Fibroblast of villous mesenchyme (primary cell): Measurements from ENCODE around the gene TBC1D10B. TPM values are rescaled to one million over a fixed set of nuclear protein-coding genes. Genes with fewer than 3 reads are reported as not detected.

Experiments
- DNase-seq: peaks from one replicate; pipeline ENCODE4 v3.0.0-alpha.2; 2010; ENCODE audit warnings: low read depth
- H3K4me3 ChIP-seq: 2 replicates; pipeline ENCODE4 v1.5.1; 2011; ENCODE audit warnings: low read depth, mild to moderate bottlenecking, low read length
- CTCF ChIP-seq: IDR thresholded peaks from 2 replicates; pipeline ENCODE4 v1.5.1; 2012; ENCODE audit warnings: low read depth, mild to moderate bottlenecking, low read length; ENCODE audit not compliant: insufficient read depth
- total RNA-seq: library from RNA; depleted of rRNA; stranded (reverse); fragments of >200 nt; gene quantifications from 2 replicates; pipeline ENCODE4 v1.2.3, GENCODE V29; 2012

Gene TBC1D10B
- total RNA-seq, 1 donor = 37.1 TPM

- H3K4me3 ChIP-seq = no peak overlapping the region
- TF ChIP-seq CTCF = no peak
- no peak for DNase-seq
These were observed 12.3 kb downstream of the TBC1D10B start for GRCh38 chr16:30357715-30358576.

- no peak for DNase-seq
- no peak for TF ChIP-seq CTCF
- no peak overlapping the region for H3K4me3 ChIP-seq
These were observed 13.1 kb downstream of the TBC1D10B start for GRCh38 chr16:30357085-30357714.

- DNase-seq = no peak
- TF ChIP-seq CTCF = no peak
- H3K4me3 ChIP-seq = peak overlapping the region; percentile 97
These were observed 13.8 kb downstream of the TBC1D10B start for GRCh38 chr16:30356401-30357084.

GRCh38 chr16:30355954-30356308 is 14.4 kb downstream of the TBC1D10B start:
- no peak for TF ChIP-seq CTCF
- DNase-seq = no peak
- H3K4me3 ChIP-seq = peak overlapping the region; percentile 97

- peak; percentile 100 for DNase-seq
- TF ChIP-seq CTCF = no peak
- H3K4me3 ChIP-seq = peak within 1 kb of the TSS; percentile 97
These were observed 14.9 kb downstream of the TBC1D10B start, which contains the start of gene CD2BP2 for GRCh38 chr16:30355144-30355953. Gene CD2BP2, minus strand, starts transcription at chr16:30355308. Its CDS starts 627 bp downstream, at chr16:30354681.
